ENCODE data around the gene IFI44.

The IFI44 gene

DNA sequence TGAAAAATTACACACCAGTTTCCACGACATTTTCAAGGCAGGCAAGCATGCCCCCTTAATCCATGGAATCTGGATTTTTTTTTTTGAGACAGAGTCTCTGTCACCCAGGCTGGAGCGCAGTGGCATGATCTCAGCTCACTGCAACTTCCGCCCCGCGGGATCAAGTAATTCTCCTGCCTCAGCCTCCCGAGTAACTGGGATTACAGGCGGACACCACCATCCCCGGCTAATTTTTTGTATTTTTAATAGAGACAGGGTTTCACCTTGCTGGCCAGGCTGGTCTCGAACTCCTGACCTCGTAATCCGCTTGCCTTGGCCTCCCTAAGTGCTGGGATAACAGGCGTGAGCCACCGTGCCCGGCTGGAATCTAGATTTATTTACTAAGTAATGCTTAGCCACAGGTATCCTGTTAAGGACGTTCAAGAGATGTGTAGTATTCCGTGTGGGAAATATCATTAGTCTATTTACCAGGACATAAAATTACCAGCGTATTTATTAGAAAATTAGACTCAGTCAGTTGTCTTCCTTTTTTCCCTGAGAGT lies 2.5 kb downstream of the IFI44 start:
- DNase-seq (ENCODE audit: low spot score) = no peak

DNA sequence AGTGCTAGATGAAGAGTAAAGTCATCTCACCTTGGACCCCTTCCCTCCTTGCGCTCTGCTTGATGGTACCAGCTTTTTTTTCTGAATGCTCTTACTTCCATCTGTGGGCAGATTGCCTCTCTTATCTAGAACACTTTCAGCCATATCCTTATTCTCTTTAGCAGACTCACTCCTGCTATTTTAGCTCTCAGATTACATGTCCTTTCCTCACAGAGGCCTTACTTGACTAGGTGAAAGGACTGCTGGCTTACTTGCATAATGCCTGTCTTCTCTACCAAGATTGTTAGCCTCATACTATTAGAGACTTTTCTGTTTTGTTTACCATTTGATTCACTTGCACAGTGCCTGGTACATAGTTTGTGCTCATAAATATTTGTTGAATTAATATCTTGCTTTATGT lies 9.3 kb downstream of the IFI44 start:
- no peak for DNase-seq (ENCODE audit: low spot score)

DNA sequence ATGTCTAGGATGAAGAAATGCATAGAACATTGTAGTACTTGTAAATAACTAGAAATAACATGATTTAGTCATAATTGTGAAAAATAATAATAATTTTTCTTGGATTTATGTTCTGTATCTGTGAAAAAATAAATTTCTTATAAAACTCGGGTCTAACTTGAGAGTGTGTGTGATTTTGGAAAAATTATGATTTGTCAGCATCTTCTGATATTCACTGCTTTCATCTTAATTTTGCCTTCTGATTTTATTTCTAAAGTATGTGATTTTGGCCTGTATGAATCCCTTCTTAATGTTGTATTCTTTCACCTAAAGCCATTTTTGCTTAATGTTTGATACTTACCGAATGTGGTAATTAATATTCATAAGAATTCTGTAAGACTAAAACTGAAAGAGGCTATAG lies 14.3 kb downstream of the IFI44 start:
- DNase-seq (ENCODE audit: low spot score) = no peak

DNA sequence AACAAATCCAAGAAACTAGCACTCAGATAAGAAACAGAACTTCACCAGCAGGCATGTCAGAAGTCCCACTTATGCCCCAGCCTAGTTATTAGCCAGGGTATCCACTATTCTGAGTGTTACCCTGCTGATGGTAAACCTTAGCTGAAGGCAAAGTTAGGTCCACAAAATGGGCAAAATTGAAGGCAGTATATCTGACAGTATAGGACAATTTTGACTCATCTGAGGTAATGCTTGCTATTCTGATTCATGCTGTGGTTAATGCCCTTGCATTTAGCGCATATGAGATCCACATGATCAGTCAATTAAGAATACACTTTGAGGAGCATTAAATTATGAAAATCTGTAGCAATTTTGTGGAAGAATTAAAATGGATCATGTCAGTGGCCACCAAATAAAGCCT lies 15.1 kb downstream of the IFI44 start:
- DNase-seq (ENCODE audit: low spot score) = no peak

DNA sequence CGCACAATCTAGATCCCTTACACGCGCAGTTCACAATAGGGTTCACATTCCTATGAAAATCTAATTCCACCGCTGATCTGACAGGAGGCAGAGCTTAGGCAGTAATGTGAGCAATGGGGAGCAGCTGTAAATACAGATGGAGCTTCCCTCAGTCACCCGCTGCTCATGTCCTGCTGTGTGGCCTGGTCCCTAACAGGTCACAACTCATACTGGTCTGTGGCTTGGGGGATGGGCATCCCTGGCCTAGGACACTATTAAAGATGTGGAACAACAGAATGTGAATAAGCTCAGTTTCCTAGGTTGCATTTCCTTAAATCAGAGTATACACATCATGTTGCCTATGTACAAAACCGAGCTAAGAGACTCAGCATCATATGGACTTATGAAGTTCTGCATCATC lies 16.2 kb downstream of the IFI44 start:
- DNase-seq (ENCODE audit: low spot score) = no peak

DNA sequence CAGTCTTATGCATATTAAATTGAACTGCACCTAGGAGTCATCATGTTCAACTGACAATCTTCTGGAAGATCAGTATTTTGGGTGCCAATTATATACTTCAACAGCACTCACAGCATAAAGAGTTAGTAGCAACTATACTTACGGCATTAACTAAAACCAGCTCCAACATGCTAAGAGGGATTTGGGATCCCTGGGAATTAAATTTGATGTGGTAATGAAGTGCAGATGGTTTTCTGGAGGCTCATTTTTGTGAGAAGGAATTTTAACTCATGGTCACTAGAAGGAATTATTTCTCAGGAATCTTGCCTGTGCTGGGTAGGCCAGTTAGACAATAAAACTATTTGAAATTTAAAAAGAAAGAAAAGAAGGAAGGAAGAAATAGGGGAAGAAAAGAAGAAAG lies 18.3 kb downstream of the IFI44 start:
- no peak for DNase-seq (ENCODE audit: low spot score)

DNA sequence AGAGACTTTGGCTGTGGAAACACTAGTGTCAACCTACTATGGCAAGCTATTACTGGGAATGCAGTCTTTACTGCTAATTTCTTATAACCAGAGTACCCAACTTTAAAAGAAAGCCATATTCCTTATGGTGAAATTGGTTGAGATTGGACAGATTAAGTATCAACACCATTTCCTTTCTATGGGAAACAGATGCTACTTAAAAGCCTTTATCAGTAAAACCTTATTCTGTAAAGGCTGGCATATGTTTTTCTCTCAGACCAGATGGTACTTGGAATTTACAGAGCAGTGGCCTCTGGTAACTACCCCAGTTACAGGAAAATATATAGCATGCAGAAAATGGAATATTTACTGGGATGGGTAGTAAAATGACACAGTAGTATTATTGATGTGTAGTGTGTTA lies 18.8 kb downstream of the IFI44 start:
- no peak for DNase-seq (ENCODE audit: low spot score)

DNA sequence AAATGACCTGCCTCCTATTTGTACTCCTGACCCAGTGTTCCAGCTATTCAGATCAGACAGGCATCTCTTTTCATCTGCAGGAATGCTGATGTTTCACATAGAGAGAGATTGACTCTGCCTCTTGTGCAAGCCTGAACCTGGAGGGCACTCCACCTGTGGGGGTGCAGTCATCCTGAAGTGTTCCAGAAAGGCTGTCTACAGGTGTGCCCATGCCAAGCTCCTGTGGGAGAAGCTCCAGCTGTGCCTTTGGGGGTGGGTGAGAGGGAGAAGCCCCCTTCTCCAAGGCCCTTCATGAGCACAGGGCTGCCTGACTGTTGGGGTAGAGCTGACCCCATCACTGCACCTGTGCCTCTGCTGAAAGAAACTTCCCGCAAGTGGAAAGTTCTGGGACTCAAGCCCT lies 22.8 kb downstream of the IFI44 start:
- no peak for DNase-seq (ENCODE audit: low spot score)

DNA sequence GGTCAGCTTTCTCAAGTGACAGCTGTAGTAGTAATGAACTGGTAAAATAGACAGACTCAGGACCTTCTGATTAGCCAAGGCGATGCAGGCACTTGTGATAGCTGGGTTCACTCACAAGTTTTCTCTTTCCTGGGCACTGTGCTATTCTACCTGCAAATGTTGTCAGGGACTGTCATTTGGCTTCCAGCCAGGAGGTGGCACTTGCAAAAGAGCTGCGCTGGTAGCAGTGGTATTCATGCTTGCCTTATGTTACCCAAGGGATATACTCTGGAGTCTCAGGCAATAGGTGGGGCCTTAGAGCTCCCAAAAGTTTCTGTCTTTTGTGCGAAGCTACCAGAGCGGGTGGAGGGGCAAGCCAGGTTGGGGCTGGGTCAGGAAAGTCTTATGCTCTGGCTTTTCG lies 23.5 kb downstream of the IFI44 start:
- no peak for DNase-seq (ENCODE audit: low spot score)

DNA sequence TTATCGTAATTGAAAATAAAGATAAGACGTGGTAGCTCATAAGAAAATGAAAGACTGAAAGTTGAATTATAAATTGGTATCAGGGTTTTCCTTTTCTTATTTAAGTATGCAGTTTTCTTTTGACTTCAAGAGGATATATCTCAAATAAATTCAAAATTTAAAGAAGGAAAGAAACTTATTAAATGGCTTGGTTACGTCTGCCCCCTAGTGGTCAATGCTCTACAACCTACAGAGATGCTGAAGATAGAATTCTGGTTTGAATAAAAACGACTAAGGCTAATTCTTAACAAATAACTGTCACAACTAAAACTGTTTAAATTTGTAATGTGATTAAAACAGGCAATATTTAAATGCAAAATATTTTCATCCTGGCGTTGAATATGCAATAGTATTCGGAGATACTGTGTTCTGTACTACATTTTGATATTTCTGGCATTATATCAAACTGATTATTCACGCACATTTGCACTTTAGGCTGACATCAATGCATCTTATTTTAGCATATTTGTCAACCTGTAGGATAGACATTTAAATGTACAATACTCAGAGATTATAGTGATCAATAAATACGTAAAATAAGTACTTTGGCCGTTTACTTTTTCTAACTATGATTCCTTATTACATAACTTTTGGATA lies 26.8 kb downstream of the IFI44 start:
- peak; percentile 15 for DNase-seq (ENCODE audit: low spot score)

DNA sequence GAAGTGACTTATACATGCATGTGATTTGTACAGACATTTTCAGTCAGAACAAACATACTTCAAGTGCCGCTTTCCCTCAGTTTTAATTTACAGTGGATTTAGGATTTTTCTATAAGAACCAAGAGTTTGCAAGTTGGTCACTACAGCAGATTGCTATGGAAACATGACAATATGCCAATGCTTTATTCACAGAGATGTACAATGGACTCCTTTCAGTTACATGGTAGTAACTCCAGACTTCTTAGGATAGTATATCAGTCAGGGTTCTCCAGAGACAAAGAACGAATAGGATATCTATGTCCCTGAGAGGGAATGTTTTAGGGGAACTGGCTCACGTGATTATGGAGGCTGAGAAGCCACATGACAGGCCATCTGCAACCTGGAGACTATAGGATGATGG lies 27.4 kb downstream of the IFI44 start:
- DNase-seq (ENCODE audit: low spot score) = peak; percentile 85

DNA sequence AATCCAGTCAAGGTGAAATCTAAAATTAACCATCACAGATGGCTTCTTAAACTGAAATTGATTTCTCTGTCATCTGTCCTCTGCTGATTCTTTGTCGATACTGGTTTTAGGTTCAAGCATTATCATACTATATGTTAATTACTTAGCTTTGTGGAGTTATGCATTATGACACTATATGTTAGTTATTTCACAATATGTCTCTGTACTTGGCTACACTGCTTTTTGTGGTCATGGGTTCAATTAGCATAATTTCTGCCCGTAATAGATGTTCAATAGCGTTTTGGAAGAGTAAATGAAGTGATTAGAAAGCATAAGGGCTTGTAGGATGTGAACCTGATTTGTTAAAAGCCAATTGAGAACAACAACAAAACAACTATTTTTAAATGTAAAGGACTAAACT lies 28.2 kb downstream of the IFI44 start:
- DNase-seq (ENCODE audit: low spot score) = no peak

DNA sequence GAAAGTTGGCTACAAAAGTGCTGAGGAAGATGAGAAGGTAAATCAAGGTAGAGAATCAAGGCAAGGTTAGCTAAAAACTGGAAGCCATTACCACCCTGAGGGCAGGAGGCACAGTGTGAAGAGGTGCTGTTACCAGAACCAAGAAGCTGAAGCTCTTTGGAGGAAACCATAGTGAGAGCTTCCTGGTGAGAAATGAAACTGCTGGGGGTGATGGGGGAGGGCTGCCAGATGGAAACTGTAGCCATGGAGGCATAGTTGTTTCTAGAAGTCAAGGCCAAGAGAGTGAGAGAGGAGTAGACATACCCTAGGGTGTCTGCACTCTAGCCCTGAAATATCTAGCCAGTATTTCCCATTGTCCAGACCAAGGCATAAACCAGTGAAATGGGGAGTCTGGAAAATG lies 28.7 kb downstream of the IFI44 start:
- DNase-seq (ENCODE audit: low spot score) = no peak

DNA sequence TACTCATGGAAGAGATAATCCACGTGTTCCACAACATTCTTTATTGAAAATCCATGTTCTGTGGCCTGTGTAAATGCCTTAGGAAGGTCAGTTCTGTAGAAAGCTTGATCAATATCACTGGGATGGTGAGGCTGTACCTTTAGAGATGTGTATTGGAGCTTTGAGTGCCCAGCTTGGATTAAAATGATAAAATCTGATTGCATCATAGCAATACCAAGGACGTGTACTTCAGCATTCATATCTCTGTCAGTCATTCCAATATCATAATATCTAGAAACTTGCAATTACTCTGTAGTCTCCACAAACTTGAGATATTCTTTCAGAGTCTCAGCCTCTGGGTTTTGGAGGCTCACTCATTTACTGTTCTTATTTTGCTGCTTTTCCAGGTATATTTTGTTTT lies 31.6 kb downstream of the IFI44 start:
- no peak for DNase-seq (ENCODE audit: low spot score)

DNA sequence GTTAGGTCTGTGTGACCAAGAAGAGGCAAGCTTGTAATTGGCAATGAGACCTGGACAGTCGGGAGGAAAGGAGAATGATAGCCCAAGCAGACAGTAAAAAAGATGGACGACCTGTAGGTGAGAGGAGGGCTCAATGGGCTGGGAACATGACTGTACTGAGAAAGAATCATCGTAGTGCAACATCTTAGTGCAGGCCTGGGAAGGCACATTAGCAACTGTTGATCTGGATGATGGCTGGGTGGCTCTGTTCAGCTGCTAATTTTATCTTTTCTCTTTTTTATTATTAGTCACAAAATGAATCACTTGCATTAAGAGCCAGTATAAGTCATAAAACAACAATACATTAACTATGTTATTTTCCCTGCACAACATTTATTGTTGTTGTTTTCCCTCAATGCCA lies 32.9 kb downstream of the IFI44 start:
- DNase-seq (ENCODE audit: low spot score) = no peak

DNA sequence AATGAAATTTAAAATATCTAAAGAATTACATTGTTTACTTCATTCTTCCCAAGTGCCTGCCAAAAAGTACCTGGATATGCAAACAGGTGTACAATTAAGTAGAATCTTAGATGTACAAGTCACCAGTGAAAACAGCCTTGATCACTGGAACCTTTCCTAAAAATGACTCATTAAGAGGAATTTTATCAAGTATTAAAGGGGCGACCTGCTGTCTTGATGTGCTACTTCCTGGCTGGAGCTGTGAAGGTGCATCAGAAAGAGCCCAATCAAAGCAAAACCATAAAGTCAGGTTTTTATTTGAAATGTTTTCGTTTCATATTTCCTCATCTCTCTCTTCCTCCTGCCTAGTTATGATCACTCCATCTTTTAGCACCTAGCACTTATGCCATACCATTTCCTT lies 33.4 kb downstream of the IFI44 start:
- DNase-seq (ENCODE audit: low spot score) = no peak

DNA sequence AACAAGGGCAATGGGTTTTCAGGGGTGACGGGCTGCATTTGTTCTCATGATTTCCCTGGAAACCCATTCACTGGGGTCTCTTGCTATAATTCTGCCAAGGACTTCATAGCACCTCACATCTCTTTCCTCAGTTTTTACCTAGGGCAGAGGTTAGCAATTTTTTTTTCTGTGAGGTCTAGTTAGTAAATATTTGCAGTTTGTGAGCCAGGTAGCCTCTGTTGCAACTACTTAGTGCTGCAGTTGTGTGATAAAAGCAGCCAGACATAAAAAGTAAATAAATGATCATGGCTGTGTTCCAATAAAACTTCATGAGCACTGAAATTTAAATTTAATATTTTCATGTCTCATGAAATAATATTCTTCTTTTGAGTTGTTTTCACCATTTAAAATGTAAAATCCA lies 37.7 kb downstream of the IFI44 start:
- no peak for DNase-seq (ENCODE audit: low spot score)

DNA sequence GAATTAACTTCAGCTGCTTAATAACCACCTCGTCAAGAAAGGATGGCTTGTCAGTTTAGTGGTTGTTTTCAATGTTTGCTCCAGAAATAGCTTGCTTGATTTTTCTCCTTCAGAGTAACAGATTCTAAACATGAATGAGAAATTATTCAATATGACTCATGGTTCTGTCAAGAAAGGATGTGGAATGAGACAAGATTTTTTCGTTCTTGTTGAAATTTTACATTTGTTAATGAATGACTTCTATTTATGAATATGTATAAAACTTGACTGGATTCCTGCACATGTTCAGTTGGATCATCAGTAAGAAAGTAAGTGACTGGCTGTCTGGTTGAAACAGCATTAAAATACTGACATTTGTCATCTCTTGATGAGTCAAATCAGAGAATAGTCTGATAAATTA lies 38.3 kb downstream of the IFI44 start:
- DNase-seq (ENCODE audit: low spot score) = peak; percentile 59

DNA sequence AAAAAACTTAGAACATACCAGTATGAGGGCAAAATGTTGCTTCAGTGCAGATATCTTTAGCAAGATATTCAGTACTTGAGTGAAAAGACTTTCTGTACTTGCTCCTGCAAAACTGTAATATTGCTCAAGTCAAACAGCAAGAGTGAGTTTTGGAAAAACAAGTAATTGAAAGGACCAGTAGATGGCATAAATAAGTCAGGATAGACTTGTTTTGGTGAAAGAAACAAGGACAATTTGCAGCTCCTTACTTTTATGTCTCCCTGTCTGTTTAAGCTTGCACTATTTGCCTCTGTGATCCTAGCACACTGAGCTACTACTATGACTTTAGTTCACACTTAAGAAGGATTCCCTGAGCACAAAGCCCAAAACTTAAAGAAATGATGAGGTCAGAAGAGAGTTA lies 39.1 kb downstream of the IFI44 start:
- peak; percentile 63 for DNase-seq (ENCODE audit: low spot score)

DNA sequence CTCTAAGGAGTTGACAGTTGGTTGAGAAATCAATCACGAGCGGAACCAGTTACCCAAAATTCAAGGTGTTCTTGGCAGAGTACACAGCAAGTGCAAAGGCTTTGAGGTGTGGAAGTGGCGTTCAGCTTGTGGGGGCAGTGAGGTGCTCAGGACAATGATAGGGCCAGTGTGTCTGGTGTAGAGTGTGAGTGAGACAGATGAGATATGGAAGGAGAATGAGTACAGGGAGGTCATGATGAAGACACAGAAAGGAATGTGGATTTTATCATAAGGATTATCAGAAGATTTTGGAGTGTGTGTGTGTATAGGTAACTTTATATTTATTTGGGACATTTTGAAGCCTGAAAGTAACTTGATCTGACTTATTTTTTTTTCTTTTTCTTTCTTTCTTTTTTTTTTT lies 40.9 kb downstream of the IFI44 start:
- DNase-seq (ENCODE audit: low spot score) = no peak

DNA sequence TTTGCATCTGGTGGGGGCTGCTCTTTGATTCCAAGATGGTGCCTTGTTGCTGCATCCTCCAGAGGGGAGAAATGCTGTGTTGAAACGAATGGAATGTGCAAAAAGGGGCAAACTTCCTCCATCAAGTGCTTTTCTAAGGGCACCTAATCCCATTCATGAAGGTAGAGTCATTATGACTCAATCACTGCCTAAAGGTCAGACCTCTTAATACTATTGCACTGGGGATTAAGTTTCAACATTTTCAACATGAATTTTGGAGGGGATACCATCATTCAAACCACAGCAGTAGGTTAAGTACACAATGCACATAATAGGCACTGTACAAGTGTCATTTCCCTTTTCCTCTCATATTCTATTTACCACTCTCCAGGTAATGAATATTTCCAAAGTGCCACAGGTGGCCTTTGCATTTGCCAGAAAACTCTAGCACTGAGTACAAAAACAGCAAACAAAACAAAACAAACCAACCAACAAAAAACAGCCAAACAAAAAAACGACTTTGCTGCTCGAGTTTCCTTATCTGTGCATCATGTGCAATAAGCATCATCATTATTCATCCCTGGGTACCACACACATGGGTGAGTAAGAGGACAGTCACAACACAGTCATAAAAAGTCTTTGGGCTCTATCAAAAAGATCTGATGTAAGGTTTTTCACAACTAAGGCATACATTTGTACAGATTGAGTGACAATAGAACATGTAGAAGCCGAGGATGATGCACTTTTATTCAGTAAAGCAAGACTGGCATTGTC lies 42.5 kb downstream of the IFI44 start:
- no peak for DNase-seq (ENCODE audit: low spot score)

DNA sequence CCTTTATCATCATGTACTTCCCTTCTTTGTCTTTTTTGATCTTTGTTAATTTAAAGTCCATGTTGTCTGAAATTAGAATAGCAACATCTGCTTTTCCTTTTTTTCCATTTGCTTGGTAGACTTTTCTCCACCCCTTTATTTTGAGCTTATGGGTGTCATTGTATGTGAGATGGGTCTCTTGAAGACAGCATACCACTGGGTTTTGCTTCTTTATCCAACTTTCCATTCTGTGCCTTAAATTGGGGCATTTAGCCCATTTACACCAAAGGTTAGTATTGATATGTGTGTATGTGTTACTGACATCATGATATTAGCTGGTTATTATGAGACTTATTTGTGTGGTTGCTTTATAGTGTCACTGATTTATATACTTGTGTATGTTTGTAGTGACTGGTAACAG lies 50.2 kb downstream of the IFI44 start:
- DNase-seq (ENCODE audit: low spot score) = no peak

DNA sequence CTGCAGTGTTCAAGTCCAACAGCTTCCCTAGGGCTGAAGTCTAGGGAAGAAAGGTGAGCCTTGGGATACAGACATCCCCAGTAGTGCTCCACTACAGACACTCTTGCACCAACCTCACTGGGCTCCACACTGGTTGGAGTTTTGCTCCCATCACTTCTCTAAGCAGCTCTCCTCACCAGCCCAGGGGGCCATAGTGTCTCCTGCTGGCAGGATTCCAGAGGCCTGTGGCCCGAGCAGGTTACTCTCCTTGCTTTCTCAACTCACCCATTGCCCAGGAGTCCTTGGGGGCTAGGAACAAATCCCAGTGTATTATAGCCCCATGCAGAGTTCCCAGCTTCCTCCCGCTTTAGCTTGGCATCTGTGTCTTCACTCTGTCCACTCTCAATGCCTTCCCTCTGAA lies 52.8 kb downstream of the IFI44 start:
- no peak for DNase-seq (ENCODE audit: low spot score)

DNA sequence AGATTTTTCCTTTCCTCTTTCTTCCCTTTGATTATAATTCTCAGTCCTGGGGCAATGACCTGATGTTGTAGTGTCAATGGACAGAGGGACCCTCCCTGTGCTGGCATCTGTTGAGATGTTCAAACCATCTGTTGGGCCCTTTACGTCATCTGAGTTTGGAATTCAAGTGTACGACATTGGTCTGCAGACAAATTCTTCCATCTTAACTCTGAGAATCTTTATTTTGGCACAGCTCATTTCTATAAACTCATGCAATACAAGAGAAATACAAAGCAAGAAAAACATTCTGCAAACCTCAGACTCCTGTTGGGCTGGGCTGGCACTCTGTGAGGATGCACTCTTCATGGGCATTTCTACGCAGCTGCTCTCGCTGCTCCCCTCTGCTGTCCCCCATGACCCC lies 54.2 kb downstream of the IFI44 start:
- no peak for DNase-seq (ENCODE audit: low spot score)

All from COLO829 (cell line).